ENCODE results near the gene SEMA4A. TPM values are rescaled to one million over a fixed set of nuclear protein-coding genes. Genes with fewer than 3 reads are reported as not detected.
"Not testable (repeated sequence)": the region's sequence is repeated elsewhere in the genome, so short reads cannot be mapped to it uniquely, and the experiment has no call there.

SEMA4A gene
- 0.39 and 0.51 TPM in 2 replicates for total RNA-seq

DNA sequence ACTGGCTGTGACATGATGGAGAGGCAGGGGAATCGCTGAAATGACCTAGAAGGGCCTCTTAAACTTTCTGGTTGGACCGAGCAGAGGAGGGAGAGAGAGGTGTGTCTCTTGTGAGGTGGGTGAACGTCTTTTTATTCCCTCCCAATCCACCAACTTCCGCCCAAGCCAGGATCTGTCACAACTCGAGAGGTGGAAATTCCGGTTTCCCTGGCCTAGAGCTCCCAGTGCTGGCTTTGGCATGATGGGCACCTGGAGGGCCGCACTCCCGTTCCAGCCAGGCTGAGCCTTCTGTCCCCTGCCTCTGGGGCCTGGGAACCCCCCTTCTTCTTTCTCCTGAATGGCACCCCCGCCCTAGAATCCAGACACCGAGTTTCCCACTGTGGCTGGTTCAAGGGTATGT is at the start of gene SEMA4A:
Gene SEMA4A, plus strand, starts transcription at position 224 of the 400 bp plus-strand sequence. CDS start 994 bp downstream, outside the sequence.
- no peak for DNase-seq (ENCODE audit: low read depth in 2 of 2)

DNA sequence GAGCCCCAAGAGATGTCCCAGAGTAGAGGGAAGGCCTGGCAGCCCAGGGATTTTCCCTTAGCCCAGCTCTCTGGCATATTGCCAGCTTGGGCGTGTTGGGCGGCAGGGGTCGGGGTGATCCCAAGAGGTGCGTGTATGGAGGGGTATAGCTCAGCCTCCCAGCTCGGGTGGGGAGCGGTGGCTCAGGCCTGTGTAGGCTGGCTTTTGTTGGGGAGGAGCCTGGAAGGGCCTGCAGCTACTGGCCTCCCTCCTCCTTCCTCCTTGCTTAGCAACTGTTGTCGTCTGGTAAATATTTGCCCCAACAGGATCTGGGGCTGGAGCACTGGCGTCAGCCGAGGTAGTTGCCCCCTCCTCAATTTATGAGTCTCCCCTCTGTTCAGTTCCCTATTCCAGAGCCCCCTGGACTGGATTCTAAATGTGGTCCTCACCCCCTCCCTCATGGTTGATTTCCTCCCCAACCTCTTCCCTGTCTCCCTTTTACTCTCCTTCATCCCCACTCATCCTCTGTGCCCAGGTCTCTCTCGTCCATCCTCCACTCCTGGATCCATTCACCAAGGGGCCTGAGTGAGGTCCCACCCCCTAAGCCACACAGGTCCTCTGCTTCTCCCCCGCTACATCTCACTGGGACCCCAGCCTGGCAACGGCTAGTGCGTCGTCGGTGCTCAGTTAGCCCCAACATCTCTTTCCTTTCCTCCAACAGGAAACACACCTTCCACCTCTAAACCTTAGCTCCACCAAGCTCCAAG is 49.1 kb upstream of the SEMA4A start:
- peak; percentile 79 to 98 for DNase-seq (ENCODE audit: low read depth in 2 of 2)

DNA sequence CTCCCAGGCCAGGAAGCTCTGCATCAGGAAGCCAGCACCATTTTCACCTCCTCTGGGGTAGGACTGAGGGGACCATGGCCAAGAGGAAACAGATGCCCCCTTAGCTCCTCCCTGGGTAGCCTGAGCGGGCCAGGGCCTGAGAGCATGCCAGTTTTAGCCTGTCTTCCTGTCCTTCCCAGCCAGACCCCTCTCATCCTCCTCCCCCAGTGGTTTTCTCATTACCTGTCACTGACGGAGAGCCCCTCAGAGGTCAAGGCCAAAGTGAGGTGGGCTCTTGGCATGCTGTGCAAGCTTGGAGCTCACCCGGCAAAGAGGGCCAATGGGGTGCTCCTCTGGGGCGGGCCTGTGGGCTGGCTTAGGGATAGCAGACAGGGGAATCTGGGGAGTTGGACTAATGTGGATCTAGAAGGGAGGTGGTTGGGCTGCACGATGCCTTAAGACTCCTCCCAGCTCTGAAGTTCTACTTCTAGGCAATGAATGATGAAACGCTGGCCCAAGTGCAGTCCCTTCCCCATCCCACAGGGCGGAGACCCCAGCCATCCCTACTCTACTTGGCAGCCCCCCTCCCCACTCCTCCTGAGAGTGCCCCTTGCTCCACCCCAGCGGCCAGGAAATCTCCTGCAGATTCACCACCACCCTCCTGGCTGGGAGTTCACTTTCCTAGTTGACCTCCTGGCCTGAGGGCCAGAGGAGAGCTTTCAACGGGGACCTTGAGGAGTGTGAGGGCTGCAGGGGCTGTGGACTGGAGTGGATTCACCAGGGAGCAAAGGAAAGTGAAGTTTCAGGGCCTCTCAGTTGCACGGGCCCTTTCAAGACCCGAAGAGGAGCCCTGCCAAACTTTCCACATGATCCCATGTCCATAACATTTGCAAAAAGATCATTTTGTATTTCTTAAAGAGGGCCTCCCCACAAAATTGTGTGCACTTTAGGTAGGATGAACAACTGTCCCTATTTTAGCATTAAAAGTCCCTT is 48.2 kb upstream of the SEMA4A start:
- peak; percentile 59 to 74 for DNase-seq (ENCODE audit: low read depth in 2 of 2)

DNA sequence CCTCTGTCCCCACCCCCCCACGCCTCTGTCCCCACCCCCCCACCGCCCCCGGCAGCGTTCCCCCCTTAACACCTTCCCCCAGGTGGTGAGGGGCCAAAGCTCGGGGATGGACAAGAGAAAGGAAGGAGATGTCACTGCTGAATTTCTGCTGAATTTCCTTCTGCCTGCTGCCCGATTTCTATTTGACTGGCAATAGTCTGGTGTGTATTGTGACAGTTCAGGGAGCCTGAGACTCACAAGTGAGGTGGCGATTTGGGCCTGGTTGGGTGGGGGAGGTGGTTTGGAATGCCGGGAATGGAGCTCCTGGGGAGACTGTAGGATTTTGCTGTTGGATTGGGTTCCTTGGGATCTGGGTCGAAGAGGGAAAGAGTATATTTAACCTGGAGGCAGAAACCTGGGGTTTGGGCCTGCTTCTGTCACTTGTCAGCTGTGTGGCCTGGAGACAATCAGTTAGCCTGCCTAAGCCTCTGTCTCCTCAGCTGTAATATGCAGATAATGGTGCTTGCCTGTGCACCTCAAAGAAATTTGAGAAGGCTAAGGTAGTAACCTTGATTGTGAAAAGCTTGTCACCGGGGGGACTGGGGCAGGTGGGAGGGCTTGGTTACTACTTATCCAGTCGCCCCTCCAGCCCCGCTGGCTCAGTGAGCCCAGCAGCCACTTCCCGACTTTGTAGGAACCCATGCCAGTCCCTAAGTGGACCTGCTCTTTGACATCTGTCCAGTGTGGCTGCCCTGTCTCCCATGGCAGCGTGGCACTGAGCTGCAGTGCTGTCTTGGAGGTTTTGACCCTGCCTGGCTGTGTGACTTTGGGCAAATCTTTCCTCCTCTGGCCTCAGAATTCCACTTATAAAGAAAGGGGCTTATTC is 46.5 kb upstream of the SEMA4A start:
- no peak for DNase-seq (ENCODE audit: low read depth in 2 of 2)

DNA sequence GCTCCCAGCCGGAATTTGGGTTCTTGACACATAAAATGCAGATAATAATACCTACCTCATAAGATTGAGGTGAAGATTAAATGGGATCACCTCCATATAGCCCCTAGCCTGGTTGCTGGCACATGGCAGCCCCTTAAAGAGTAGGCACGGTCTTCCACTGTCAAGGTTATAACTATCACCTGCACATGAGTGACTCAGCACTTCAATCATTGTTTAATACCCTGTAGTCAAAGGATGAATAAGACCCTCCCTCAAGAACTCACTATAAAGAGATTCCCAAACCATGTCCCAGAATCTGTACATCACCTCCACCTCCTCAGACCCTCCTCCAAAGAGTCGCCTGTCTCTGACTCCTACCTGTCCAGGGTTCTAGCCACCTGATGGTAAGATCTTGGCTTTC is 45.3 kb upstream of the SEMA4A start:
- no peak for DNase-seq (ENCODE audit: low read depth in 2 of 2)

DNA sequence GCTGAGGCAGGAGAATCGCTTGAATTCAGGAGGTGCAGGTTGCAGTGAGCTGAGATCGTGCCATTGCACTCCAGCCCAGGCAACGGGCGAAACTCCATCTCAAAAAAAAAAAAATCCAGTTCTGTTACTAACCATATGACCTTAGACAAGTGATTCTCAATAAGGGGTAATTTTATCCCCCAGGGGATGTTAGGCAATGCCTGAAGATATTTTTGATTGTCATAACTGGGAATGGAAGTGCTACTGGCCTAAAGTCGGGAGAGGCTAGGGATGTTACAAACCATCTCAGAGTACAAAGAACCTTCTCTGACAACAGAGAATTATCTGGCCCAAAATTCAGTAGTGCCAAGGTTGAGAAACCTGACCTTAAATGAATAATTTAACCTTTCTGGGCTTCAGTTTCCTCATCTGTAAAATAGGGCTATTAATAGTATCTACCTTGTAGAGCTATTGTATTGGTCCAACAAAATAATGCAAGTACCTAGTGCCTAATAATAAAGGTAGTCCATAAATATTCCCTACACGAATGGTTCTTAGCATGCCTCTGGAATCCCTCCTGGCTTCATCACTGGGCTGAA is 44.6 kb upstream of the SEMA4A start:
- no peak for DNase-seq (ENCODE audit: low read depth in 2 of 2)

DNA sequence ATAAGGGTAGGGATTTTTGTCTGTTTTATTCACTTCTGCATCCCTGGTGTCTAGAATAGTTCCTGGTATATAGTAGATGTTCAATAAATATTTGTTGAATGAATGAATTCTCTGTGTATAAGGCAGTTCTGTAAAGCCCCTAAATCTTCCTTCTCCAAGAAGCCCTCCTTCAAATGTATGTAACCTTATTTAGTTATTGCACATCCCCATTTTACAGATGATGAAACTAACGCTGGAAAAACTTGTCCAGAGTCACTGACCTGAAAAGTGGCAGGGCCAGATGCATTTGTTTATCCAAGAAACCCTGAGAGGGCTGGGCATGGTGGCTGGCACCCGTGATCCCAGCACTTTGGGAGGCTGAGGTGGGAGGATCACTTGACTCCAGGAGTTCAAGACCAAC is 43.1 kb upstream of the SEMA4A start:
- no peak for DNase-seq (ENCODE audit: low read depth in 2 of 2)

DNA sequence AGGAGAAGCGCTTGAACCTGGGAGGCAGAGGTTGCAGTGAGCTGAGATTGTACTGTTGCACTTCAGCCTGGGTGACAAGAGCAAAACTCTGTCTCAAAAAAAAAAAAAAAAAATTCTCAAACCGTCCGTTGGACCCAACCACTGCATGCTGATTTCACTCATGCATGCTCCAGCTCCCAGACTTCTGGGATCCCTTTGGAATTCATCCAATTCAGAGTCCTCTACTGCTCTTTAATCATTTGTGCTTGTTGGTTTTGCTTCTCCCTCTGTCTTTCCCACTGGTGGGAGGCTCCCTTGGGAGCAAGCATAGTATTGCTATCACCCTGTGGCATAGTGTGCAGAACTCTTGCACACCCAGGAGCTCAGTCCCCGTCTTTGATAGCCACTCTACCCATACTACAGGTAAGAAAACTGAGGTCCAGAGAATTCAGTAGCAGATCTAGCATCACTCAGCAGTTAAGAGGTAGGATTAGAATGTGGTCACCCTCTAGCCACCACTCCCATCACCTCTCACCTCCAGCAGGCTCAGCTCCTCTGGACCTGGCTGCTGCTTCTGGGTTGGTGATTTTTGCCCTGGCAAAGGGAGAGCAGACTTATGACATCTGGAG is 41.9 kb upstream of the SEMA4A start:
- no peak for DNase-seq (ENCODE audit: low read depth in 2 of 2)

DNA sequence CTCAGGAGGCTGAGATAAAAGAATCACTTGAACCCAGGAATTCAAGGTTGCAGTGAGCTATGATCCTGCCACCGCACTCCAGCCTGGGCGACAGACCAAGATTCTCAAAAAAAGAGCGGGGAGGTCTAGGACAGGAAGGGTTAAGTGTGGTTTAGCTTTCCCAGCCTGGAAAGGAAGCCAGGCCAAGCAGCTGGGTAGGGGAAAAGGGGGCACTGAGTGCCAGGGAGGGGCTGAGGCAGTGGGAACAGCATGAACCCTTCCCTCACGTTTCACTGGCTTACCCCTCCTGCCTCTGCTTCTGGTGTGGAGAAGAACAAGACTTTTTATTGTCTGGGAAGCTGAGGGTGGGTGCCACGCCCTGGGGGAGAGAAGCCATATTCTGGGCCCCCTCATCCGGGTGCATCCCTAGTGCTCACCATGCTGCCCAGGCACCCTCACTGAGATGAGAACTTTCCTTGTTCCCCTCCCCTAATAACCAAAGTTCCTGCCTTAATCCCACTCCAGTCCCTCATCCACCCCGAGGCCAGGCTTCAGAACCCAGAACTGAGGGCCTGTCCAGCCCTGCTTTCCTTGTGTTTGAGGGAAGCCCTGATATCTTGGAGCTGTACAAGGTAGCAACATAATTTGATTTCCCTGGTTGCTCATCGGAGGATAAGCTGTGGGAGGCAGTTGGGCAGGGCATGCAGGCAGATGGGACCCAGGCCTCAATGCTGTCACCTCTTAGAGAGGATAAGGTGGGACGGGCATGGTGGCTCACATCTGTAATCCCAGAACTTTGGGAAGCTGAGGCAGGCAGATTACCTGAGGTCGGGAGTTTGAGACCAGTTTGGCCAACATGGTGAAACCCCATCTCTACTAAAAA is 40.9 kb upstream of the SEMA4A start:
- no peak for DNase-seq (ENCODE audit: low read depth in 2 of 2)

DNA sequence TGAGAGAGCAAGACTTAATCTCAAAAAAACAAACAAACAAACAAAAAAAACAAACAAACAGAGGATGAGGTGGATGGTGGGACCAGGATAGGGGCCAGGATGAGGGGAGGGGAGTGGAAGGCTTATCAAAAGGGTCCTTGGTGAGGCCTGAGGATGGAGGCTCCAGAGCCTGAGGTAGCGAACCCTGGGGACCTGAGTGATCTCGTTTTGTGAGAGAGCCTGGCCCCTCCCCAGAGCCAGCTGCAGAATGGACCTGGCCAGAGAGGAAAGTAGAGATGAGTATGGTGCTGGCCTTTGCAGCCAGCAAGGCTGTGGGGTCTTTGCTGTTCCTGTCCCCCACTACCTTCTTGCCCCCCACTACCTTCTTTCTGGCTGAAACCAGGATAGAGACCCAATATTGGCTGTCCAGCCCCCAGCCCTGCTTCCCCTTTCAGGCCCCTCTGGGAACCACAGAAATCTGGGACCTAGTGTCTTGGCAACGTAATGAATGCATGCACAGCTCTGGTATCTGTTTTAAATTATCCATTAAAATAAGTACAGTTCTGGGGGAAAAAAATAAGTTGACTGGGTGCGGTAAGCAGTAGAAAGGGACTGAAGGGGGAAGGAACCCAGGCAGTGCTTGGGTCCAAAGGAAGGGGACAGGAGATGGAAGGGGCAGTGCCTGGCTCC is 40.0 kb upstream of the SEMA4A start:
- no peak for DNase-seq (ENCODE audit: low read depth in 2 of 2)

DNA sequence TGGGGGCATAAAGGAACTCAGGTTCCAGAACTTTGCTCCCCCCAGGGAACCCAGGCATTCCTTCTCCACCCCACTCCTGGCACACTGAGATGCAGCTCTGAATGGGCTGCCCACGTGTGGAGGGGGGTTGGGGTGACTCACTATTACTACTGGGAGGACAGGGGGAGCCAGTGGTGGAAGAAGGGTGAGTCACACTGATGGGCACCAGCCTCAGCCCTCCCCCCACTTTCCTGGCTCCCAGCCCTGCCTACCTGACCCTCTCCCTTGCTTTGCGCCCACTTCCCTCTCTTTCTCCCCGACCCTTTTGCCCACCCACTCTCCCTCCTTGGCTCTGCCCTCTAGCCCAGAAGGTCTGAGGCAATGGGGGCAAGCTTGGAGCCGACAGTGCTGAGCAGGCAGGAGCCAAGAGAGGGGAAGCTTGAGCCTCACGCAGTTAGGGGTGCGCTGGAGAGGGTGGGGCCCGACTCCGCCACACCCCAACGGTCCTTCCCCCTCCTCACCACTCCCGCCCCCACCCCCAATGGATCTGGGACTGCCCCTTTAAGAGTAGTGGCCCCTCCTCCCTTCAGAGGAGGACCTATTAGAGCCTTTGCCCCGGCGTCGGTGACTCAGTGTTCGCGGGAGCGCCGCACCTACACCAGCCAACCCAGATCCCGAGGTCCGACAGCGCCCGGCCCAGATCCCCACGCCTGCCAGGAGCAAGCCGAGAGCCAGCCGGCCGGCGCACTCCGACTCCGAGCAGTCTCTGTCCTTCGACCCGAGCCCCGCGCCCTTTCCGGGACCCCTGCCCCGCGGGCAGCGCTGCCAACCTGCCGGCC is 39.1 kb upstream of the SEMA4A start, which contains the start of gene LMNA:
Gene LMNA, plus strand, starts transcription at position 611 of the 818 bp plus-strand sequence. CDS start 208 bp downstream, outside the sequence.
- DNase-seq (ENCODE audit: low read depth in 2 of 2) = peak; percentile 80 to 95

DNA sequence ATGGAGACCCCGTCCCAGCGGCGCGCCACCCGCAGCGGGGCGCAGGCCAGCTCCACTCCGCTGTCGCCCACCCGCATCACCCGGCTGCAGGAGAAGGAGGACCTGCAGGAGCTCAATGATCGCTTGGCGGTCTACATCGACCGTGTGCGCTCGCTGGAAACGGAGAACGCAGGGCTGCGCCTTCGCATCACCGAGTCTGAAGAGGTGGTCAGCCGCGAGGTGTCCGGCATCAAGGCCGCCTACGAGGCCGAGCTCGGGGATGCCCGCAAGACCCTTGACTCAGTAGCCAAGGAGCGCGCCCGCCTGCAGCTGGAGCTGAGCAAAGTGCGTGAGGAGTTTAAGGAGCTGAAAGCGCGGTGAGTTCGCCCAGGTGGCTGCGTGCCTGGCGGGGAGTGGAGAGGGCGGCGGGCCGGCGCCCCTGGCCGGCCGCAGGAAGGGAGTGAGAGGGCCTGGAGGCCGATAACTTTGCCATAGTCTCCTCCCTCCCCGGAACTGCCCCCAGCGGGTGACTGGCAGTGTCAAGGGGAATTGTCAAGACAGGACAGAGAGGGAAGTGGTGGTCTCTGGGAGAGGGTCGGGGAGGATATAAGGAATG is 38.4 kb upstream of the SEMA4A start:
- DNase-seq (ENCODE audit: low read depth in 2 of 2) = no peak

DNA sequence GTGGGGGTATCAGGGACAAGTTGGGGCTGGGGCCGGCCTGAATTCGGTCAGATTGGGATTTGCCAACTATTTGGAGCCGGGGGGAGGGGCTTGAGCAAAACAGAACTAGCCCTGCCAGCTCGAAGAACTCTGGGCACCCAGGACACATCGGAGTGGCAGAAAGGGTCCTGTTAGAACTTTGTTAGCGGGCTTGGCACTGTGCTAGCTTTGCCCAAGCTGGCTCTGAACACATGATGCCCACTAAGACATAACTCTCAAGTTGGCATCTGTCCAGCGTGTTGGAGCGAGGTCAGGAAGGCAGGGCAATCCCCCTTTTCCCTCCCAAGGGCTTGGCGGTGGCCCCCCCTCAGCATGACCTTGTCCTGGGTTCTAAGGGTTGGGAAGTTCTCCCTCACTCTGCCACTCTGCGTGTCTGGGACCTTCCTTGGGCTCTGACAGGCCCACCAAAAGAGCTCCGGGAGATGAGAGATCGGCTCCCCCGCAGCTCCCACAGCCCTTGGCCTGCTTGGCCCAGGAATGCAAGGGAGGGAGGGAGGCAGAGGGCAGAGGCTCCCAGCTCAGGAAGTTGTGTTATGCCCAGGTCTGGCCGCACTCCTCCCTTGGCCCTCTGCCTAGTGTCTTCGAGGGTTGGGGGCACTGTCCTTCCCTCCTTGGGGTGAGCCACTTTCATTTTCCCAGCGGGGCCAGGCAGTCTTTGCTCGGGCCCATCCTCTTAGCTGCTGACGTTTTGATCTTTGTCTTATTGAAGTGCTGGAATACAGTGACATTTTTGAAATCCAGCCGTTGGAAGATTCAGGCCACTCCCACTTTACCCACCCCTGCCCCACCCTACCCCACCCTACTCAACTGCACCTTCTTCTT is 37.6 kb upstream of the SEMA4A start:
- DNase-seq (ENCODE audit: low read depth in 2 of 2) = peak in 1 of 2 donors; percentile 64

DNA sequence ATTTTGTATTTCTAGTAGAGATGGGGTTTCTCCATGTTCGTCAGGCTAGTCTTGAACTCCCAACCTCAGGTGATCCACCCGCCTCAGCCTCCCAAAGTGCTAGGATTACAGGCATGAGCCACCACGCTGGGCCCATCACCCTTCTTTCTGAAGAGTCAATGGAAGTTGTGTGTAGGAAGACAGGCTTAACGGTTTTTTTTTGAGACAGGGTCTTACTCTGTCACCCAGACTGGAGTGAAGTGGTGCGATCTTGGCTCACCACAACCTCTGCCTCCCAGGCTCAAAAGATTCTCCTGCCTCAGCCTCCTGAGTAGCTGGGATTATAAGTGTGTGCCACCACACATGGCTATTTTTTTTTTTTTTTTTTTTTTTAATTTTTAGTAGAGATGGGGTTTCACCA is 36.7 kb upstream of the SEMA4A start:
- not testable (repeated sequence) for DNase-seq (ENCODE audit: low read depth in 2 of 2)

DNA sequence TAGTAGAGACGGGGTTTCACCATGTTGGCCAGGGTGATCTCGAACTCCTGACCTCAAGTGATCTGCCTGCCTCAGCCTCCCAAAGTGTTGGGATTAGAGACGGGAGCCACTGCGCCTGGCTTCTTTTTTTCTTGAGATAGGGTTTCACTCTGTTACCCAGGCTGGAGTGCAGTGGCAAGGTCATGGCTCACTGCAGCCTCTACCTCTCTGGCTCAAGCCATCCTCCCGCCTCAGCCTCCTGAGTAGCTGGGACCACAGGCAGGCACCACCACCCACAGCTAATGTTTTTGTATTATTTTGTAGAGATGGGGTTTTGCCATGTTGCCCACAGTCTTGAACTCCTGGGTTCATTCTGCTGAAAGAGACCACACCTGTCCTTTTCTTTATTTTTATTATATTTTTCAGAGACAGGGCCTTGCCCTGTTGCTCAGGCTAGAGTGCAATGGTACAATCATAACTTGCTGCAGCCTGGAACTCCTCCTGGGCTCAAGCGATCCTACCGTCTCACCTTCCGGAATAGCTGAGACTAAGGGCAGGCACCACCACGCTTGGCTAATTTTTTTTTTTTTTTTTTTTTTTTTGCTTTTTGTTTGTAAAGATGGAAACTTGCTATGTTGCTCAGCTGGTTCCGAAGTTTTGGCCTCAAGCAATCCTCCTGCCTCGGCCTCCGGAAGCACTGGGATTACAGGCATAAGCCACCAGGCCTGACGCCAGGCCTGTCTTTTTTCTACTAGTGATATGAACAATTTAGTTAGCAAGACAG is 35.8 kb upstream of the SEMA4A start:
- DNase-seq (ENCODE audit: low read depth in 2 of 2) = no peak

Data from dermis microvascular lymphatic vessel endothelial cell (primary cell).